Heart left ventricle (tissue), 16 donors: ENCODE measurements around the gene GAP43. TPM values are rescaled to one million over a fixed set of nuclear protein-coding genes. Genes with fewer than 3 reads are reported as not detected.

Experiments used
- ATAC-seq, 4 donors: fragments of 200-7000 bp; cut with Tn5 transposase; one replicate each; pipeline ENCODE4 v1.9.1; 2020 to 2022; ENCODE audit warnings: moderate library complexity in 4 of 4, mild to moderate bottlenecking in 3 of 4, moderate number of reproducible peaks in 1 of 4
- DNase-seq, 5 donors: peaks; one replicate each; pipeline ENCODE4 v3.0.0-alpha.2; 2020
- H3K27ac ChIP-seq, 12 donors: fragments of 200-600 bp; sonication (generic) in 4 of 12; one replicate each; pipeline versions ENCODE4 v1.5.0 to v1.8.0; 2016 to 2022; ENCODE audit warnings: mild to moderate bottlenecking in 2 of 12
- H3K27me3 ChIP-seq, 9 donors: fragments of 200-600 bp; sonication (generic) in 2 of 9; one replicate each; pipeline versions ENCODE4 v1.5.1 to v1.8.0; 2016 to 2022; ENCODE audit warnings: mild to moderate bottlenecking in 3 of 9
- H3K36me3 ChIP-seq, 9 donors: fragments of 200-600 bp; sonication (generic) in 2 of 9; one replicate each; pipeline versions ENCODE4 v1.5.0 to v1.8.0; 2018 to 2022; ENCODE audit warnings: mild to moderate bottlenecking in 2 of 9
- H3K4me1 ChIP-seq, 12 donors: fragments of 200-600 bp; sonication (generic) in 4 of 12; one replicate each; pipeline versions ENCODE4 v1.5.0 to v1.8.0; 2016 to 2022; ENCODE audit warnings: mild to moderate bottlenecking in 3 of 12
- H3K4me3 ChIP-seq, 12 donors: fragments of 200-600 bp; sonication (generic) in 4 of 12; one replicate each; pipeline versions ENCODE4 v1.5.0 to v1.8.0; 2017 to 2022; ENCODE audit warnings: mild to moderate bottlenecking in 9 of 12, moderate library complexity in 4 of 12
- H3K9me3 ChIP-seq, 12 donors: fragments of 200-600 bp; sonication (generic) in 4 of 12; one replicate each; pipeline versions ENCODE4 v1.5.0 to v1.8.0; 2016 to 2022; ENCODE audit warnings: mild to moderate bottlenecking in 1 of 12
- CTCF ChIP-seq, 12 donors: fragments of 200-600 bp; sonication (generic) in 4 of 12; IDR thresholded peaks; one replicate each; pipeline versions ENCODE4 v1.5.0 to v1.8.0; 2018 to 2022; ENCODE audit warnings: antibody characterized with exemption in 12 of 12, mild to moderate bottlenecking in 5 of 12
- POLR2A ChIP-seq, 2 donors: fragments of 450-650 bp; IDR thresholded peaks; one replicate each; pipeline ENCODE4 v1.6.1; 2017; ENCODE audit warnings: antibody characterized with exemption in 2 of 2, mild to moderate bottlenecking in 2 of 2, moderate library complexity in 2 of 2
- WGBS, 4 donors: extraction: QIAGEN DNeasy Blood & Tissue Kit in 2 of 4; methylation state at CpG; one replicate each; pipeline versions ENCODE4 v1.1.5 to v1.1.7; 2013 to 2018; 5-methylcytosine and 5-hydroxymethylcytosine counted together
- intact Hi-C, 10 donors: fragments of 100-400 bp; cut with DNase I; formaldehyde crosslinking; loops; one replicate each; pipeline versions ENCODE4 v1.11.1 to v1.14.2; 2022
- polyA plus RNA-seq, 2 donors: library from polyadenylated mRNA; stranded (reverse); fragments of 200-250 nt; gene quantifications; one replicate each; pipeline ENCODE4 v1.2.3, GENCODE V29; 2013
- total RNA-seq, 9 donors: library from RNA; depleted of rRNA in 2 of 9; stranded (reverse); fragments of >200 nt in 2 of 9; fragmentation: NEBNext Ultra II Directional in 3 of 9; extraction: Animal tissue kit (Norgen Biotek cat#: 25700) in 3 of 9; gene quantifications; one replicate each; pipeline versions ENCODE4 v1.1.0 to v1.2.4, GENCODE V29; 2016 to 2023
- donor health status: ischemic (EF 13 %, LVEDD 7.1; RV severe dilation, severe dysfunction).
- donor health status: healthy with polysubstance abuse.
- donor health status: DM: no; HTN: yes; CAD: no.
- donor health status: DM: no; HTN: no; CAD: no.
- donor health status: ischemic (EF 25% LVEDD 6.9; RV normal size, moderate dysfunction).
- donor health status: ischemic (EF 25% LVEDD 5.7; RV mildly dilated, moderate dysfunction).
- donor health status: healthy.
- donor health status: DM: yes; HTN: yes; CAD: no.
- donor health status: ischemic (EF 35%, LVEDD 5.7; RV mildly dilated, moderate dysfunction).
- donor health status: nonischemic (EF 11% LVEDD 7.7; RV severe dilation, severe dysfunction).
- donor health status: DM: yes; HTN: yes; CAD: no.
- donor health status: PGD.
- donor health status: ischemic (EF 29% LVEDD 5.4; RV normal size, mild dysfunction).
- donor health status: nonischemic (EF 23%, LVEDD 6.1; RV moderate dilation, normal function).

GAP43 gene
- total and polyA plus RNA-seq, 11 donors: 0.11 to 4.7 (median 1.2) TPM; not detected in 1

- intact Hi-C loops: no loop called here
- 56 to 69% (median 65%) methylated on average over 1 of the region's 1 CpG for WGBS, 4 donors
- Histone ChIP-seq H3K4me1 (peaks cover 0 to 11% (median 8%) of the 10 kb centered on the region in 12 donors), H3K36me3 (no peaks in the 10 kb centered on the region), H3K9me3 (no peaks in the 10 kb centered on the region), H3K27ac (no peak overlapping the region), H3K4me3 (no peak overlapping the region), H3K27me3 (peaks cover 0 to 25% (median 9%) of the 10 kb centered on the region in 9 donors)
- ATAC-seq: no peak
- TF ChIP-seq POLR2A (IDR thresholded peaks at IDR 0.05) (no peak), CTCF (IDR thresholded peaks at IDR 0.05) (no peak)
- DNase-seq: no peak
These were observed 4.7 kb downstream of the GAP43 start for GRCh38 chr3:115628075-115628412.

- Histone ChIP-seq H3K27ac (no peak overlapping the region), H3K9me3 (no peaks in the 10 kb centered on the region), H3K36me3 (no peaks in the 10 kb centered on the region), H3K4me1 (no peaks in the 10 kb centered on the region), H3K27me3 (peaks cover 0 to 13% (median 0%) of the 10 kb centered on the region in 9 donors), H3K4me3 (no peak overlapping the region)
- ATAC-seq (no peak), DNase-seq (no peak)
- TF ChIP-seq POLR2A (IDR thresholded peaks at IDR 0.05) (no peak), CTCF (IDR thresholded peaks at IDR 0.05) (no peak)
- intact Hi-C loops: no loop called here
- 88 to 93% (median 90%) methylated on average over 3 of the region's 3 CpGs for WGBS, 4 donors
These were observed 7.5 kb downstream of the GAP43 start for GRCh38 chr3:115630850-115631249.

- Histone ChIP-seq H3K9me3 (no peaks in the 10 kb centered on the region), H3K27ac (no peak overlapping the region), H3K27me3 (peaks cover 0 to 6% (median 0%) of the 10 kb centered on the region in 9 donors), H3K4me1 (no peaks in the 10 kb centered on the region), H3K4me3 (no peak overlapping the region), H3K36me3 (no peaks in the 10 kb centered on the region)
- no peak for ATAC-seq
- DNase-seq: no peak
- intact Hi-C loops: no loop called here
- no peak for TF ChIP-seq CTCF (IDR thresholded peaks at IDR 0.05)
- no peak for TF ChIP-seq POLR2A (IDR thresholded peaks at IDR 0.05)
These were observed 8.7 kb downstream of the GAP43 start for GRCh38 chr3:115632026-115632425.

- Histone ChIP-seq H3K4me3 (no peak overlapping the region), H3K36me3 (no peaks in the 10 kb centered on the region), H3K4me1 (no peaks in the 10 kb centered on the region), H3K9me3 (no peaks in the 10 kb centered on the region), H3K27ac (no peak overlapping the region), H3K27me3 (peaks cover 0 to 2% (median 0%) of the 10 kb centered on the region in 9 donors)
- intact Hi-C loops: no loop called here
- no peak for TF ChIP-seq CTCF (IDR thresholded peaks at IDR 0.05)
- no peak for TF ChIP-seq POLR2A (IDR thresholded peaks at IDR 0.05)
- no peak for ATAC-seq
- DNase-seq: no peak
- WGBS, 4 donors: 89 to 94% (median 92%) methylated on average over 3 of the region's 3 CpGs
These were observed 10.2 kb downstream of the GAP43 start for GRCh38 chr3:115633467-115633866.
